ENCODE measurements around the gene GPR141.

The GPR141 gene

GRCh38 chr7:37713613-37714012, 30.0 kb downstream of the GPR141 start:
- no peak overlapping the region for H3K23ac ChIP-seq (ENCODE audit: low read length)
- H2BK12ac ChIP-seq (ENCODE audit: low read length), result no peak overlapping the region
- no peak overlapping the region for H3K18ac ChIP-seq (ENCODE audit: low read length)
- no peak overlapping the region for H3K4me2 ChIP-seq (ENCODE audit: low read length)
- no CpG with 5 or more reads among the region's 2 CpGs for WGBS (ENCODE audit: extremely low coverage, insufficient coverage, insufficient read length)
- no peak overlapping the region for H3K9ac ChIP-seq (ENCODE audit: low read length)
- no peak overlapping the region for H3K4ac ChIP-seq (ENCODE audit: low read depth, low read length)
- H2AFZ ChIP-seq (ENCODE audit: insufficient read depth, low read length, poor library complexity), result no peak overlapping the region
- H3K9me3 ChIP-seq (ENCODE audit: insufficient read depth, low read depth, low read length), result no peaks in the 10 kb centered on the region
- no peak overlapping the region for H3K27ac ChIP-seq (ENCODE audit: low read depth, low read length)
- H3K36me3 ChIP-seq (ENCODE audit: control insufficient read depth in 1 of 2, insufficient read depth in 2 of 2, low read length in 2 of 2), result no peaks in the 10 kb centered on the region
- H2AK5ac ChIP-seq (ENCODE audit: low read length), result no peak overlapping the region
- H2BK120ac ChIP-seq (ENCODE audit: insufficient read depth, low read length, poor library complexity), result no peak overlapping the region
- no peak overlapping the region for H4K12ac ChIP-seq (ENCODE audit: low read depth, low read length)
- H4K8ac ChIP-seq (ENCODE audit: low read depth, low read length), result no peak overlapping the region
- no peaks in the 10 kb centered on the region for H3K4me1 ChIP-seq (ENCODE audit: control insufficient read depth in 1 of 2, insufficient read depth in 2 of 2, low read length in 2 of 2)
- H4K91ac ChIP-seq (ENCODE audit: low read depth, low read length), result no peak overlapping the region
- no peak overlapping the region for H2BK5ac ChIP-seq (ENCODE audit: low read depth, low read length, poor library complexity)
- H3K79me2 ChIP-seq (ENCODE audit: control insufficient read depth, insufficient read depth, low read length, poor library complexity), result no peaks in the 10 kb centered on the region
- H3K27me3 ChIP-seq (ENCODE audit: insufficient read depth, low read length), result no peaks in the 10 kb centered on the region
- DNase-seq, result no peak
- no peaks in the 10 kb centered on the region for H3K79me1 ChIP-seq (ENCODE audit: low read length)
- no peak overlapping the region for H3K4me3 ChIP-seq (ENCODE audit: low read depth, low read length)
- H3K14ac ChIP-seq (ENCODE audit: low read length), result no peak overlapping the region

GRCh38 chr7:37714606-37715005, 31.0 kb downstream of the GPR141 start:
- no peak for DNase-seq
- H3K79me1 ChIP-seq (ENCODE audit: low read length), result no peaks in the 10 kb centered on the region
- no peaks in the 10 kb centered on the region for H3K4me1 ChIP-seq (ENCODE audit: control insufficient read depth in 1 of 2, insufficient read depth in 2 of 2, low read length in 2 of 2)
- no peaks in the 10 kb centered on the region for H3K36me3 ChIP-seq (ENCODE audit: control insufficient read depth in 1 of 2, insufficient read depth in 2 of 2, low read length in 2 of 2)
- no peaks in the 10 kb centered on the region for H3K9me3 ChIP-seq (ENCODE audit: insufficient read depth, low read depth, low read length)
- H2BK120ac ChIP-seq (ENCODE audit: insufficient read depth, low read length, poor library complexity), result no peak overlapping the region
- no peaks in the 10 kb centered on the region for H3K27me3 ChIP-seq (ENCODE audit: insufficient read depth, low read length)
- WGBS (ENCODE audit: extremely low coverage, insufficient coverage, insufficient read length), result no CpG with 5 or more reads among the region's 2 CpGs
- no peak overlapping the region for H3K4me2 ChIP-seq (ENCODE audit: low read length)
- H2BK12ac ChIP-seq (ENCODE audit: low read length), result no peak overlapping the region
- H3K18ac ChIP-seq (ENCODE audit: low read length), result no peak overlapping the region
- no peak overlapping the region for H2AK5ac ChIP-seq (ENCODE audit: low read length)
- H3K4ac ChIP-seq (ENCODE audit: low read depth, low read length), result no peak overlapping the region
- no peak overlapping the region for H4K8ac ChIP-seq (ENCODE audit: low read depth, low read length)
- no peak overlapping the region for H4K91ac ChIP-seq (ENCODE audit: low read depth, low read length)
- H3K79me2 ChIP-seq (ENCODE audit: control insufficient read depth, insufficient read depth, low read length, poor library complexity), result no peaks in the 10 kb centered on the region
- no peak overlapping the region for H3K9ac ChIP-seq (ENCODE audit: low read length)
- no peak overlapping the region for H2BK5ac ChIP-seq (ENCODE audit: low read depth, low read length, poor library complexity)
- H3K23ac ChIP-seq (ENCODE audit: low read length), result no peak overlapping the region
- no peak overlapping the region for H3K27ac ChIP-seq (ENCODE audit: low read depth, low read length)
- H3K4me3 ChIP-seq (ENCODE audit: low read depth, low read length), result no peak overlapping the region
- no peak overlapping the region for H4K12ac ChIP-seq (ENCODE audit: low read depth, low read length)
- no peak overlapping the region for H2AFZ ChIP-seq (ENCODE audit: insufficient read depth, low read length, poor library complexity)
- no peak overlapping the region for H3K14ac ChIP-seq (ENCODE audit: low read length)

DNA sequence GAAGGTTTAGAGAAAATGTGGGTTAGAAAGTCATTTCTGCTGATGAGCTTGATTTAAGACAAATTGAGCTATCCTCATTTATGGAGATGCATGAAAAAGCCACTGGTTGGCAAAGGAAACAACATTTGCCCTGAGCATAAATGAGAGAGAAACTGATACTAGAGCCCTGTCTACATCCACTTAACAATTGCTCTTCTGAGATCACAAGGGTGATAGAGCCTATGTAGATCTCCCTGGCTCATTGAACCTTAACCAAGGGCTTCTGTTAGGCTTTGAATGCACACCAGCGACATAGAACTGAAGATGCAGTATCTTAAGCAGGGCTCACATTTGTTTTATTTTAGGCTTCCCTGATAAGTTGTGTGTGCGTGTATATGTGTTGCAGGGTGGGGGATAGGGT, 35.0 kb downstream of the GPR141 start:
- no peak overlapping the region for H3K18ac ChIP-seq (ENCODE audit: low read length)
- no peak for DNase-seq
- no peak overlapping the region for H3K27ac ChIP-seq (ENCODE audit: low read depth, low read length)
- H3K4me3 ChIP-seq (ENCODE audit: low read depth, low read length), result no peak overlapping the region
- no peaks in the 10 kb centered on the region for H3K79me1 ChIP-seq (ENCODE audit: low read length)
- H3K23ac ChIP-seq (ENCODE audit: low read length), result no peak overlapping the region
- no peaks in the 10 kb centered on the region for H3K79me2 ChIP-seq (ENCODE audit: control insufficient read depth, insufficient read depth, low read length, poor library complexity)
- WGBS (ENCODE audit: extremely low coverage, insufficient coverage, insufficient read length), result no CpG with 5 or more reads among the region's 2 CpGs
- H3K4ac ChIP-seq (ENCODE audit: low read depth, low read length), result no peak overlapping the region
- no peak overlapping the region for H3K4me2 ChIP-seq (ENCODE audit: low read length)
- no peak overlapping the region for H2BK12ac ChIP-seq (ENCODE audit: low read length)
- no peak overlapping the region for H2AK5ac ChIP-seq (ENCODE audit: low read length)
- H3K36me3 ChIP-seq (ENCODE audit: control insufficient read depth in 1 of 2, insufficient read depth in 2 of 2, low read length in 2 of 2), result no peaks in the 10 kb centered on the region
- H4K8ac ChIP-seq (ENCODE audit: low read depth, low read length), result no peak overlapping the region
- H3K9me3 ChIP-seq (ENCODE audit: insufficient read depth, low read depth, low read length), result no peaks in the 10 kb centered on the region
- H3K27me3 ChIP-seq (ENCODE audit: insufficient read depth, low read length), result no peaks in the 10 kb centered on the region
- H3K14ac ChIP-seq (ENCODE audit: low read length), result no peak overlapping the region
- H3K4me1 ChIP-seq (ENCODE audit: control insufficient read depth in 1 of 2, insufficient read depth in 2 of 2, low read length in 2 of 2), result no peaks in the 10 kb centered on the region
- H2AFZ ChIP-seq (ENCODE audit: insufficient read depth, low read length, poor library complexity), result no peak overlapping the region
- no peak overlapping the region for H3K9ac ChIP-seq (ENCODE audit: low read length)
- H4K91ac ChIP-seq (ENCODE audit: low read depth, low read length), result no peak overlapping the region
- H4K12ac ChIP-seq (ENCODE audit: low read depth, low read length), result no peak overlapping the region
- H2BK120ac ChIP-seq (ENCODE audit: insufficient read depth, low read length, poor library complexity), result no peak overlapping the region
- H2BK5ac ChIP-seq (ENCODE audit: low read depth, low read length, poor library complexity), result no peak overlapping the region

- Histone ChIP-seq H3K18ac (ENCODE audit: low read length) (no peak overlapping the region), H3K14ac (ENCODE audit: low read length) (no peak overlapping the region), H2BK120ac (ENCODE audit: insufficient read depth, low read length, poor library complexity) (no peak overlapping the region), H3K23ac (ENCODE audit: low read length) (no peak overlapping the region), H4K12ac (ENCODE audit: low read depth, low read length) (no peak overlapping the region), H3K4me2 (ENCODE audit: low read length) (no peak overlapping the region), H3K9me3 (ENCODE audit: insufficient read depth, low read depth, low read length) (no peaks in the 10 kb centered on the region), H3K4me1 (ENCODE audit: control insufficient read depth in 1 of 2, insufficient read depth in 2 of 2, low read length in 2 of 2) (no peaks in the 10 kb centered on the region), H3K79me1 (ENCODE audit: low read length) (no peaks in the 10 kb centered on the region), H2AK5ac (ENCODE audit: low read length) (no peak overlapping the region), H4K8ac (ENCODE audit: low read depth, low read length) (no peak overlapping the region), H3K9ac (ENCODE audit: low read length) (no peak overlapping the region), H3K36me3 (ENCODE audit: control insufficient read depth in 1 of 2, insufficient read depth in 2 of 2, low read length in 2 of 2) (no peaks in the 10 kb centered on the region), H2BK12ac (ENCODE audit: low read length) (no peak overlapping the region), H3K27me3 (ENCODE audit: insufficient read depth, low read length) (no peaks in the 10 kb centered on the region), H3K4ac (ENCODE audit: low read depth, low read length) (no peak overlapping the region), H3K79me2 (ENCODE audit: control insufficient read depth, insufficient read depth, low read length, poor library complexity) (no peaks in the 10 kb centered on the region), H2BK5ac (ENCODE audit: low read depth, low read length, poor library complexity) (no peak overlapping the region), H3K4me3 (ENCODE audit: low read depth, low read length) (no peak overlapping the region), H4K91ac (ENCODE audit: low read depth, low read length) (no peak overlapping the region), H3K27ac (ENCODE audit: low read depth, low read length) (no peak overlapping the region), H2AFZ (ENCODE audit: insufficient read depth, low read length, poor library complexity) (no peak overlapping the region)
- DNase-seq, result no peak
- WGBS (ENCODE audit: extremely low coverage, insufficient coverage, insufficient read length), result no CpG with 5 or more reads among the region's 1 CpG
Measured at GRCh38 chr7:37719077-37719476, 35.5 kb downstream of the GPR141 start.
